WTC11 (cell line): ENCODE measurements around the gene BPIFA3.

ENCODE experiments used
- CTCF ChIP-seq: fragments of 200-600 bp; IDR thresholded peaks from 2 replicates; pipeline ENCODE4 v1.8.0; 2022; ENCODE audit warnings: antibody characterized with exemption
- MAX ChIP-seq: sonication (generic); formaldehyde crosslinking; IDR thresholded peaks from 2 replicates; pipeline ENCODE4 v1.8.0; 2022; ENCODE audit warnings: mild to moderate bottlenecking, missing genetic modification reagents
- MYBL2 ChIP-seq: sonication (generic); formaldehyde crosslinking; IDR thresholded peaks from 2 replicates; pipeline ENCODE4 v1.8.1; 2023; ENCODE audit warnings: mild to moderate bottlenecking, moderate library complexity, missing genetic modification reagents
- USF1 ChIP-seq: sonication (generic); formaldehyde crosslinking; IDR thresholded peaks from 2 replicates; pipeline ENCODE4 v1.8.0; 2022; ENCODE audit warnings: mild to moderate bottlenecking, missing genetic modification reagents
- ZNF121 ChIP-seq: sonication (generic); formaldehyde crosslinking; IDR thresholded peaks from 2 replicates; pipeline ENCODE4 v1.8.0; 2023; ENCODE audit warnings: missing genetic modification reagents
- ZNF423 ChIP-seq: fragments of 250-450 bp; sonication (Bioruptor Pico); IDR thresholded peaks from 2 replicates; pipeline ENCODE4 v2.1.2; 2022; ENCODE audit warnings: mild to moderate bottlenecking, moderate library complexity
- TF ChIP-seq, protein P1 (sequence below): sonication (generic); formaldehyde crosslinking; IDR thresholded peaks from 2 replicates; pipeline ENCODE4 v1.8.1; 2022; ENCODE audit warnings: mild to moderate bottlenecking, moderate library complexity, missing genetic modification reagents

- TF ChIP-seq CTCF: no peak
- TF ChIP-seq MYBL2 (CRISPR knock-in tag): no peak
- no peak for TF ChIP-seq ZNF423
- no peak for TF ChIP-seq ZNF121 (CRISPR knock-in tag)
- TF ChIP-seq, protein P1, sequence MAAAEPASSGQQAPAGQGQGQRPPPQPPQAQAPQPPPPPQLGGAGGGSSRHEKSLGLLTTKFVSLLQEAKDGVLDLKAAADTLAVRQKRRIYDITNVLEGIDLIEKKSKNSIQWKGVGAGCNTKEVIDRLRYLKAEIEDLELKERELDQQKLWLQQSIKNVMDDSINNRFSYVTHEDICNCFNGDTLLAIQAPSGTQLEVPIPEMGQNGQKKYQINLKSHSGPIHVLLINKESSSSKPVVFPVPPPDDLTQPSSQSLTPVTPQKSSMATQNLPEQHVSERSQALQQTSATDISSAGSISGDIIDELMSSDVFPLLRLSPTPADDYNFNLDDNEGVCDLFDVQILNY (CRISPR knock-in tag): no peak
- TF ChIP-seq MAX (CRISPR knock-in tag): no peak
- no peak for TF ChIP-seq USF1 (CRISPR knock-in tag)
These were observed 40.1 kb downstream of the BPIFA3 start for GRCh38 chr20:33257237-33257636.
